ENCODE data around the gene FURIN. TPM values are rescaled to one million over a fixed set of nuclear protein-coding genes. Genes with fewer than 3 reads are reported as not detected.

FURIN gene
- polyA plus RNA-seq, 1 of the 3 experiments (the other 2 are of a cell fraction): 40.8 TPM

GRCh38 chr15:90885432-90886290 is 17.3 kb downstream of the FURIN start:
- no peaks in the 10 kb centered on the region for H3K9me3 ChIP-seq
- peaks cover 9% of the 10 kb centered on the region for H3F3A ChIP-seq (replicated peaks; ENCODE audit: insufficient read depth)
- peaks cover 0 to 14% of the 10 kb centered on the region in 2 experiments; a peak in 1 of 4 replicates for H3K4me1 ChIP-seq (ENCODE audit: control insufficient read depth in 1 of 2, insufficient read depth in 2 of 2, low read depth in 1 of 2, low read length in 1 of 2)
- no peak overlapping the region for H3K27ac ChIP-seq (ENCODE audit: low read depth in 2 of 2, low read length in 1 of 2)
- WGBS (ENCODE audit: low lambda C conversion rate): 71% methylated on average over 13 of the region's 23 CpGs
- ChIA-PET POLR2A (no interaction called here), CTCF (interaction anchor here (0.6 to 5.6 kb wide), 89 partner anchors 10 to 969 kb away, joined by 3 to 55 read pairs (median 3); partner anchors contain the start of genes BLM, FURIN, HDDC3 and MAN2A2)
- H3K9ac ChIP-seq: no peak overlapping the region
- peak overlapping the region in 1 of 2 experiments; percentile 47; a peak in 1 of 4 replicates for H3K4me3 ChIP-seq (ENCODE audit: low read depth in 2 of 2, low read length in 1 of 2)
- no peaks in the 10 kb centered on the region for H3K79me2 ChIP-seq (ENCODE audit: insufficient read depth)
- no peak overlapping the region for H3K4me2 ChIP-seq
- H3K27me3 ChIP-seq (ENCODE audit: insufficient read depth): no peaks in the 10 kb centered on the region
- no peaks in the 10 kb centered on the region for H3K9me2 ChIP-seq
- H2AFZ ChIP-seq (ENCODE audit: low read depth): 0 out of 2 replicates have a peak overlapping the region, but pooled peaks have one; percentile 14
- no peaks in the 10 kb centered on the region for H4K20me1 ChIP-seq (ENCODE audit: insufficient read depth)
- TF ChIP-seq CTCF (IDR thresholded peaks at IDR 0.05) (peak; percentile 99), TCF12 (IDR thresholded peaks at IDR 0.05) (no peak), RCOR1 (IDR thresholded peaks at IDR 0.05; ENCODE audit: low read length) (no peak), USF2 (IDR thresholded peaks at IDR 0.05; ENCODE audit: borderline replicate concordance, low read depth, low read length) (no peak), SMC3 (IDR thresholded peaks at IDR 0.05; ENCODE audit: low read depth, low read length) (peak; percentile 92), TAF1 (IDR thresholded peaks at IDR 0.05; ENCODE audit: borderline replicate concordance, low read depth, low read length) (no peak), NRF1 (IDR thresholded peaks at IDR 0.05; ENCODE audit: low read depth, low read length) (no peak), YY1 (IDR thresholded peaks at IDR 0.05; ENCODE audit: low read depth) (no peak), SIN3A (IDR thresholded peaks at IDR 0.05; ENCODE audit: borderline replicate concordance, low read depth, low read length) (no peak), ELF1 (IDR thresholded peaks at IDR 0.05) (no peak), NFIC (IDR thresholded peaks at IDR 0.05; ENCODE audit: borderline replicate concordance) (no peak), RFX5 (IDR thresholded peaks at IDR 0.05; ENCODE audit: low read length) (no peak), USF1 (IDR thresholded peaks at IDR 0.05; ENCODE audit: borderline replicate concordance, low read depth) (no peak), RAD21 (IDR thresholded peaks at IDR 0.05; ENCODE audit: low read length) (peak; percentile 96), MXI1 (IDR thresholded peaks at IDR 0.05; ENCODE audit: low read depth, low read length) (no peak)
- peak; percentile 91 for DNase-seq
- H3K36me3 ChIP-seq (replicated peaks in 1 of 2; ENCODE audit: control insufficient read depth in 1 of 2, insufficient read depth in 2 of 2, low read length in 1 of 2): peaks cover under 1 to 18% of the 10 kb centered on the region in 2 experiments
